HL-60/S4 treated with retinoic acid at 250 ng/mL for 4 days and 3 days (cell line): Measurements from ENCODE around the gene PHF24.

Experiments
- in situ Hi-C: fragments of 300-500 bp; cut with MboI; formaldehyde crosslinking; loops from 2 replicates; pipeline ENCODE4 v1.7.0; 2022; ENCODE audit warnings: low sequenced_read_pairs

Gene PHF24

DNA sequence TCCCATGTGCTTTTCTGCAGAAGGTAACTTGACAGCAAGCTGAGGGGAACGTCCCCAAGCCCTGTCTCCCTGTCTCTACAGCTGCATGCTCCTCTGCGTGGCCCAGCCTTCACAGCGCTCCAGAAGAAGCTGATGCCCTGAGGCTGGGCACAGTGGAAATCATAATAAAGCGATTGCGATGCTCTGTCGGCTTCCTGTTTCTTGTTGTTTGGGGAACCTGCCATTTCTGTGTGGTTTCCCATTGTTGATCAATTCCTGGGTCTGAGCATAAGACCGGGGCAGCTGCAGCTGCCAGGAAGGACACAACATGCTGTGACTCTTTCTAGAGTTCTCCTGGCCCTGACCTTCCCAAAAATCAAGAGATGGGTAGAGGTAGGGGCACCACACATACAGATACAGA lies 24.3 kb downstream of the PHF24 start:
- in situ Hi-C loops: no loop called here

DNA sequence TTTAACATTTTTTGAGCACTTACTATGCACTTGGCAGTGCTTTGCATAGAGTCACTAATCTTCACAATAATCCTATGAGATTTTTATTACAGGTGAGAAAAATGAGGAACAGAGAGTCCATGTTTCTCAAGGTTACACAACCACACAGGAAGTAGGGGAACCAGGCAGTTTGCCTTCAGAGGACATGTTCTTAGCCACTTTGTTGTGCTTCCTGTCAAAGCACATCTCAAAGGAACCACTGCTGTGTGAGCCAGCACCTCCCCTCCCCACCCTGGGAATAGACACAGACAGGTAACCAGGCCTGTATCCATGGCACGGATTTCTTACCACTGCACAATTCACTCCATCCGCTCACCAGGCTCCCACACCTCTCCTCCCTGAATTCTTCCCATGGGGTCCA lies 25.1 kb downstream of the PHF24 start:
- in situ Hi-C loops: no loop called here

DNA sequence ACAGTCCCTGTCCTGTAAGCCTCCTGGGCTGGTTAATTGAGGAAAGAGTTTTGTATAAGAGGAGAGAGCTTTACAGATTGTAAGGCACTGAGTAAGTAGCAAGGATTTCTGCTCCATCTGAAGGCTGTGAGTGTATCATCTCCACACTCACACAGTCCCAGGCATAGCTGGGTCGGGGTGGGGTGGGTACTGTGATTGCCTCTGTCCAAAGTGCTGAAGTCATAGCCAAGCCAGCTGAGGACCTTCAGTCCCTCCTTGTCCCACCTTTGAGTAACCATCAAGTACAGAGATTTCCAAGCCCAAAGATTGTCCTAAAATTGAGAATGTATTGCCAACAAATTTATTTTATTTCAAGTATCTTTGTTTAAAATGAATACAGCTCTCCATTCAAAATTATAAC lies 26.0 kb downstream of the PHF24 start:
- in situ Hi-C loops: no loop called here

DNA sequence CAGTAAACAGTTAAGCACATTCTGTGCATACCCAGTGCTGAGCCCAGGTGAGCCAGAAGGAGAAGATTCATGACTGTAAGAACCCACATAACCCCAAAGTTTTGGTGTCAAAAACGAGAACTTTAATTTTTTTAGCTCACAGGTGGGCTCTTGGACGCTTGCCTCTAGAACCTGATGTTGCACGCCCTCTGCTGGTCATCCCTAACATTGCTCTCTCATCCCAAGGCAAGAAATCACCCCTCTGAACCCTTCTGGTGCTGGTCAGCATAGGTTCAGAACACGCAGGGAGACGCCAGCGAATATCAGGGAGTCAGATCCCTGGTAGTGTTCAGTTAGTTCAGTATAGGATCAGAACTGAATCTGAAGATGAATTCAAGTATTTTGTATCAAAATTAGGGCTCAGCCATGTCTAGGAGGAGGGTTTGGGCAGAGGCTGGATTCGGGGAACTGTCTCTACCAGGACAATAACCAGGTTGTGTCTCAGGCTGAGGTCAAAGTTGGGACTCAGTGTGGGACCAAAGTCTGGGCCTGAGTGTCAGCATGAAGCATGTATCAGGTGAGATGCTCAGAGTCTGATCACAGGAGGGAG lies 27.3 kb downstream of the PHF24 start:
- in situ Hi-C loops: no loop called here

DNA sequence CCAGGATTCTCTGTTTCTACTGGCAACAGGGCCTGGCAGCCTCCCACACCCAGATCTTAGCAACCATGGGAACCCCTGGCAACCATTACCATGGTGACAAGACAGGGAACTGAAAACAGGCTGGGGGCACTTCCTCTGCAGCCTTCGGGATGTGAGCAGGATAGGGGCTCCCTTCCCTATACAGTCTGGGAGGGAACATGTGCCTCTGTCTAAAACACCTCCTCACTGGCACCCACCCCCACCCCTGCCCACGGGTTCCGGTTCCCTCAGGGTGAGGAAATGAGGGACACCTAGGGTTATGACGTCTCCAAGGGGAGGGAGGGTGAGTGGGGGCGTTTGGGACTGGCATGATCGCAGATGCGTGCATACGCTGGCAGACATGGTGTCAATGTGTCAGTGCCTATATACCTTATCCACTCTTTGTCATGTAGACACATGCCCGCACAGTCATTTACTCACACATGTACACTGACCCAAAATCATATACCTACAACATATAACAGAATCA lies 28.5 kb downstream of the PHF24 start:
- in situ Hi-C loops: no loop called here

DNA sequence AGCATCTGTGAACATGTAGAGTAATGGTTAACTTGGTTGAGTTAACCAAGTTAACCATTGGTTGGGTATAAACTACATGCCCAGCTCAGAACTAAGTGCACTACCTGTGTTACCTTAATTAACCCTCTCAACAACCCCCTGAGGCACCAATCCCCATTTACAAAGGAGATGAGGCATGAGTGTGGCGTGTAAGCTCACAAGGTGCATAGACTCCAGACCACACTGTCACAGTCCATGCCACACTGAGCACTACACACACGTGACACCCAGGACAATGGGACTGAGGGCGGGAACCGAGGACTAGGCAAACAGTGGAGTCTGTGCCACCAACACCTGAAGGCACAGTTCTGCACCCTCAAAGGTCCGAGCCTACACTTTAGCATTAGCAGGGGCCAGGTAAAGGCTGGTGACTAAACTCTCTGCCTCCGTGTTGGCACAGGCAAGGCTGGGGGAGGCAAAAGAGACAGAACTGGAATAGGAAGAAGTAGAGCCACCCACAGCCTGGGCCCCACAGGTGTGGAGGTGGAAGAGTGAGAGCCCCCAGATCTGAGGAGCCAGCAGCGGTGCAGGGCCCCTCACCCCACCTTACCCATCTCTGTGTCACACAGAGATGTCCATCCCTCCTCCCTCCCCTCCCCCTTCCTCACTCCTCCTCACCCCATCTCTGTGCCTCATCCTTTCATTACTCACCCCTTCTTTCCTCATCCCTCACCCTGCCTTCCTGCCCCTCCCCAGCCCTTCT lies 29.2 kb downstream of the PHF24 start:
- in situ Hi-C loops: no loop called here

DNA sequence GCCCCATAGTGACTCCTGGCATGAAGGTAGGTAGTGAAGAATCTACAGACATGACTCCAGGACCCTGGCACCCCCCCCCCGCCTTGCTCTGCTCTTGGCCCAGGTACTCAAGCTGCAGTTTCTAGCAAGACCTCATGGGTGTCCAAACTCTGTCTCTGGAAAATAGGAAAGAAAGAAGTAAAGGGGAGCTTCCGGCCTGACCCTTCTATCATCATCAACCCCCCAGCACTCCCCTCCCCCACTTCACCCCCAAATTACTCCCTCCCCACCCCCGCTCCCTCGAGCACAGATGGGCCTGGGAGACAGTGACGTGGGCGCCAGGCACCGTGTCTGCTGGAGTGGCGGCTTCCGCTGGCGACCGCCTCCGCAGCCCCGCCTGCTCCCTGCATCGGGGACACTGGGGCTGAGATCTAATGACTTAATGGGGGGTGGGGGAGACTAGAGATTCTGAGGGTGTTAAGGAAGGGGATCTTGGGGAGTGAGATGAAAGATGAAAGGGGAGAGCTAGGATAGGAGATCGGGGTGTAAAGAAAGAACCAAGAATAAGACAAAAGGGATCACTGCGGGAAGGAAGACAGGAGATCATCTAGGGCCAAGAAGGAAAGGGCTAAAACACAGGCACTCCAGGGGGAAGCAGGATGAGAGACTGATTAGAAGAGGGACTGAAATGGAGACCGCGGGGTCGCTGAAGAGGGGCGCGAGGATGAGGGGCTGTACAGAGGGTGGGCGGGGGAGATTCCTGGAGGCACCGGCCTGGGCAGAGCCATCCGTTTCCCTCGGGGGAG lies 30.3 kb downstream of the PHF24 start:
- in situ Hi-C loops: no loop called here

DNA sequence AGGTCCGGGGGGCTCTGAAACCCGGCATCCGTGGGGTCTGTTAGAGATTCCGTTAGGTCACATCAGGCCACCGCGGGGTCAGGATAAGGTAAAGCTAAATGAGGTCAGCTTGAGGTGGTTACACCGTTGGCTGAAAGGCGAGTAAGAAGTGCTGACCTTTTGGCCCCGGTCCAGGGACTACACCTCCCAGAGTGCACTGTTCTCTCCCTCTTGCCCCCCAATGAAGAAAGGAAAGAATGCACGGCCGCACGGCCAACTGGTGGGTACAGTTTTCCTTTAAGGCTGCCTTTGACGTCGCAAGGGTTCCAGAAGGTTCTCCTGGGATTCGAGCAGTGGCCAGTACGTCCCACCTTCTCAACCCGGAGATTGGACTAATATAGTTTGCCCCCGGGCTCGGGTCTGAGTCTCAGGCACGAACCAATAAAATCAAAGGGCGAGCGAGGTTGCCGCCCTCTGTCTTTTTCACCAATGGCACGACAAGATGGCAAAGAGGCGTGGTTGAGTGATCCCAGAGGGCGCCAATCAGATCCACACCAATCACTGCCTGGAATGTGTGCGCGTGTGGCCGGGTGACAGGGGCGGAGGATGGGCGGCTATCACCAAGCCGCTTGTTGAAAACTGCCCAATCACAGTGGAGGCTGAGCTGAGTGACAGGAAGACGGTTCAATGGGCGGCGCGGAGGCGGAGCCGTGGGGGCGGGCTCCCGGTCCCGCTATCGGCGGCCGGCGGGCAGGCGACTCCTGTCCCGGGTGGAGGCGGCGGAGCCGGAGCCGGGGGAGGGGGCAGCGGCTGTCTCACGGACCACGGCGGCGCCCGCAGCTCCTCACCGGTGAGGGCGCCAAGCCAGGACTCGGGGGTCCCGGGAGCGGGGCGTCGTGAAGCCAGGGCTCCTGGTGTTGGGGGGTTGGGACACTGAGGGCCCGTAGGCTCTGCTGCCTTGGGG lies 31.2 kb downstream of the PHF24 start, which contains the start of gene DNAJB5:
Gene DNAJB5, plus strand, starts transcription at position 743 of the 943 bp plus-strand sequence. CDS start 886 bp downstream, outside the sequence.
- in situ Hi-C loops: no loop called here

DNA sequence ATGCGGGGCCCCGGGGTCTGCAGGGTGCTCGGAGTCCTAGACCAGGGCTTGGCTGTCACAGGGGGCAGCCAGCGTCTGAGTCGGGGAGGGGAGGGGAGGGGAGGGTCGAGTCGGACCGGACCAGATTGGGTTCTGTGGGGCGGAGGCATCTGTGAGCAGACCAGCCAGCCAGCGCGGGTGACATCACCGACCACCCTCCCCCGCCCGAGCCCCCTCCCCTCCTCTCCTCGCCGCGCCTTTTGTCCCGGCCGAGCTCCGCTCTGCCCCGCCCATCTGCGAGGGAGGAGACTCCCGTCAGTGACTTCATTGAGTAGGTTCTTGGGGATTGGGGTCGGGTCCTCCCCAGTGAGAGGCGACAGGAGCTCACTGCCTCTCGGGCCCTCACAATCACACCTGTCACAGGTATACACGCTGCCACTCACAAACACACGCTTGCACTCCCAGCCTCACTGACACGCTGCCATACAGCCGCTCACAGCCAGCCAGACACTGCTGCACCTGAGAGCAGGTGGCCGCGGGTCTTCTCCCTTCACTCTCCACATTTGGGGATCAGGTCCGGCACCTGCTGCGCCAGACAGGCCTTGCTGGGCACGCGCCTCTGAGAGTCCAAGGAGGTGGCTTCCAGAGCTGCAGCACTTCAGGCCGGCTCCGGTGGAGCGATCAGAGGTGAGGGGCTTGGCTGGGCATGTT lies 32.0 kb downstream of the PHF24 start:
- in situ Hi-C loops: no loop called here

DNA sequence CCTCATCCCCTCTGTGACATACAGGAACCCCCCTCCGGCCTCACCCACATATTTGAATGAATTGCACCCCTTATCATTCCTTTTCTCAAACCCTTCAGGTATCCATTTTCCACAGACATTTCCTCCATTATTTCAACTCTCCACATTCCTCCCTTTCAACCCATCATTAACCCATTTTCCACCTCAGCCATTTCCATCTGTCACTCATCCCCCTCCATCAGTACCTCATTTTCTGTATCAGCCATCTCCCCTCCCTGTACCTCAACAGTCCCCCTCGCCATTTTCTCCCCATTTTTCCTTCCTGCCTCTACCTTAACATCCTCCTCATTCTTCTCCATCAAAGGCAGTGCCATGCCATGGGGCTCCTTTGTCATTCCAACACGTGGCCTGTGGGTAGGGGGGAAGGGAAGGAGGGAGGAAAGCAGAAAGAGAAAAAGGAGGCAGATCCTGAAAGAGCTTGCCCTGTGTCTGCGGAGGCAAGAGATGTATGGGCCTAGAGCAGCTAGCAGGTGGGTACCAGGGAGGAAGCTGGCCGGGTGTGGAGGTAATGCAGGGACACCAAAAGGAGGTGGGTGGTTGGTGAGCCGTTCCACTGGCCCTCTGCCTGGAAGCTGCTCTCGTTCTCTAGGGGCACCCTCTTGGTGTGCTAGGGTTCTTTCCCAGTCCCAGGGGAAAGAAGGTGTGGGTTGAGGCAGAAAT lies 33.0 kb downstream of the PHF24 start:
- in situ Hi-C loops: no loop called here

DNA sequence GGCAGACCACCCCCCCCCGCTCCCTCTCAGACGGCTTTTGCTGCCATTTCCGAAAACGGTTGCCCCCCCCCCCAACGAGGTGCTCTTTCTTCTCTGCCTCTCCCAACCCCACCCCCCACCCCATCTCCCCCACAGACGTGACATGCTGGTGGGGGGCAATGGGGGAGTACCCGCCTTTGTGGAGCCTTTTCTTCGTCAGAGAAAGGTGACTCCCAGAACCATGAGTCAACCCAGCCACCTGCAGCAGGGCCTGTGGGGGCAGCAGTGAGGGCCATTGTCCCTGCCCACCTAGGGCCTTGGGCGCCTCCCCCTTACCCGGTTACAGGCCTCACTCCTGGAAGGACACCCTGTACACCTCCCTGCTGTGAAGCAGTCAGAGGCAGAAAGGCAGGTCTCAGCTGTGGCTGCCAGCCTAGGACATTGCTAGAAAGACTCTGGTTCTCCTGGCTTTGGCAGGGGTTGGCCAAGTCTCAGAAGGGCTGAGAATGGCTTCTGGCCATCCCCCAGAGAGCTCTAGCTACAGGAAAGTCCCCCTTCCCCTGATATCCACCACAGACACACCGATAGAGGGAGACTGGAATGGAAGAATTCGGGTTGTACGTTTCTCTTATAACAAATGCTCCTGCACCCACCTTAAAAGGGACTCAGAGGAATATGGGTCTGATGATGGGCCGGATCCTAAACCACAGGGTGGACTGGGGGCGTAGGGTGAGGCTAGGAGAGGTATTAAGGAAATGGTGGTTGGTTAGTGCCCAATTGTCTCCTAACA lies 33.7 kb downstream of the PHF24 start:
- in situ Hi-C loops: no loop called here

DNA sequence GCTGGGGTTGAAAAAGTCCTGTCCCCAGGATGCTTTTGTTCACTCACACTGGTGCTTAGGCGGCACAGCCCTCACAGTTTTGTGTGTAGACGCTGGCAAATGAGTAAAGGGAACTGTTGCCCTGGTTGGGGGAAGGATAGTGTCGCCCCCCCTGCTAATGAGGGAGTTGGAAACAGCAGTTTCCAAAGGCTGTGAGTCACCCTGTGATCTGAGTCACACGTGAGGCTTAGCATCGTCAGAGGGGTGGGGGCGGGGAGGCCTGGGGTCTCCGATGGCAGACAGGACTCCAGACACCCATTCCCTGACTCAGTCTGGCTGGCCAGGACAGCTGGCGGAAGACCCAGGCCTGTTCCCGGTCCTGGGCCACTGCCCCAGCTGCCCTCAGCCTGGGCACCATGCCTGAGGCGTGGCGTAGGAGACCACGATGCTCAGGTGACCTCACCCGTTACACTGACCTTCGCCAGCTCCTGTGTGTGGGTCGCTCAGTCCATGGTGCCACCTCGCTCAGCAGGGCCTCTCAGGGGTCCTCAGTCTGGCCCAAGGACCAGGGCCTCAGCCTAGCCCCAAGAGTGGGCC lies 34.4 kb downstream of the PHF24 start:
- in situ Hi-C loops: no loop called here

DNA sequence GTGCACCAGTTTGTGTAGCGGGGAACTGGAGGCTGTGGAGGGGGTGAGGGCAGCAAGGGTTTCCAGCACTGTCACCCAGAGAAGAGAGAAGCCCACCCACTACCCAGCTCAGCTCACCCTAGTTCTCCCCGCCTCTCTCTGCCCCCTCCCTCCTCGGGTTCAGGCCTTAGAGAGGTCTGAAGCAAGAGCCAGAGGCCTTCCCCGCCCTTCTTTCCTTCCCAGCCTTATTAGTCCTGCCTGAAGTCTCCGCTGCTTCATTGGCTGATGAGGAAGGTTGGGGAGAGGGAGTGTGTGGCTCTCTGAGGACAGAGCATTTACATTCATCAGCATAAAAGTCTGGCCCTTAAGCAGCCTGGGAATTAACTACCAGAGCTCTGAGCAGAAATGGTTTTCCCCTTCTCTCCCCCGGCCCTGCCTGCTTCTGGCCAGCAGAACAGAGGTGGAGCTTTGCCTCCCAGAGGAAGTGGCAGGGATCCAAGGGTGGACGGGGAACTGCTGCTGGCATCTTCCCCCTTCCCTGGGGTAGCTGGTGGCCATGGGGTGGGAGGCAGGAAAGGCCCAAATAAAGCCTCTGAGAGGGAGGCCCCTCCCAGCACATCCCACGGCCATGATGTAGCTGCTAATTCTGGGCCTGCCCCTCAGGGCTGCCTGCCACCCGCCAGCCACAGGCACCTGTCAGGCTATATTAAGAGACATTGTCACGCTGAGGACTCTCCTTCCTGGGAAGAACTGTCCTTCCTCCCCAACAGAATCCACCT lies 35.6 kb downstream of the PHF24 start:
- in situ Hi-C loops: no loop called here

DNA sequence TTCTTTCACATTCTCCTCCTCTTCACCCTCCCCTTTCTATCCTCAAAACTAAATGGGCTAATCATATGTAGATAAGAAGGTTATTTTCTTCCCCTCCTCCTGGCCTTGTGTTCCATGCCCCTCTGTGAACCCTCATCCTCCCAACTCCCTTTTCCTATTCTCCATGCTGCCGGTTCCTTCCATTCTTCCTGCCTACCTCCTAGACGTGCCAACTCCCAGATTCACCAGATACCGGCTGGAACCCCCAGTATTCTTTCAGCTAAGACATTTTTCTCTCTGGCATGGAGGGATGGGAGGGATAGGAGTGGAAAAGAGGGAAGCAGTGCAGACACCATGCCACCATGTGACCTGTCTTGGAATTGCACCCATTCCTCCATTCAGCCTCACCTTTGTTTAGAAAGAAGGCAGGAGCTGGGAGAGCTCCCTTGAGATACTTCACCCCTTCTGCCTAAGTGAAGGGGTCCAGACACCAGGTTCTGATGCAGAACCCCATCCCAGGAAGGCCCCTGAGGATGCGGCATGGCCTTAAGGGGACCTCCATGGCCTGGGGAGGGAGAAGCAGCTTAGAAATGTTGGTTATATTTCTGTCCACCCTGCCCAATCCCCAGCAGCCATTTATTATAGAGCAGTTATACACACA lies 36.3 kb downstream of the PHF24 start:
- in situ Hi-C loops: no loop called here

DNA sequence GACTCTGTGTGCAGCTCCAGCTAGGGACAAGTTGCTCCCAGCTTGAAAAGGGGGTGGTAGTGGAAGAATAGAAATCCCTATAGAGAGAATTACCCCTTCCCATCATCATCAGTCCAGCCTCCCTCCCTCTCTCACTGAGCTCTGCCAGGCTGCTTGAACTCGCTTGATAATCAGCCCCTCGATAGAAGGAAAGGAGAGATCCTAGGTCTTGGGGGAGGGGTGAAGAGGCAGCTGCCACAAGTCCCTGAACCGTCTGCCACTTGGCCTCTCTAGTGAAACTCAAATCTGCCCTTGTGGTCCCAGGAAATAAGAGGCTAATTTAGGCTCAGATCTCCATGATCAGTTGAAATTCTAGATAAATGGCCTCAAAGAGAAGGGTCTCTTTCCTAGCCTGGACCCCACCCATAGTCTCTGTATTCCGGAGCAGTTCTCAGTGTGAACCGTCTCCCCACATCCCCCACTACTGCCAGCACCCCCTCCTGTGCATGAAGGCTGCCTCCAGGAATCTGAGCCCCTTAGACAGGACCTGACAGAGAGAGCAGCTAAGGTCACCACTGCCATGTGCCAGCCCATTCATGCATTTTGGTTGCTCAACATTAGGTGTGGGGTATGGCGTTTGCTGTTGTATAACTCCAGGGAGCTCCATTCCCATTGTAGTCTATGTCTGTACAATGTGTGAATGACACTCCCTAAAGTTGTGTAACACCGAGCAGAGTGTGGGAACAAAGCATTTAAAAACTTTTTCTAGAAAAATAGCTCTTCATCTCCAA lies 37.0 kb downstream of the PHF24 start:
- in situ Hi-C loops: no loop called here

DNA sequence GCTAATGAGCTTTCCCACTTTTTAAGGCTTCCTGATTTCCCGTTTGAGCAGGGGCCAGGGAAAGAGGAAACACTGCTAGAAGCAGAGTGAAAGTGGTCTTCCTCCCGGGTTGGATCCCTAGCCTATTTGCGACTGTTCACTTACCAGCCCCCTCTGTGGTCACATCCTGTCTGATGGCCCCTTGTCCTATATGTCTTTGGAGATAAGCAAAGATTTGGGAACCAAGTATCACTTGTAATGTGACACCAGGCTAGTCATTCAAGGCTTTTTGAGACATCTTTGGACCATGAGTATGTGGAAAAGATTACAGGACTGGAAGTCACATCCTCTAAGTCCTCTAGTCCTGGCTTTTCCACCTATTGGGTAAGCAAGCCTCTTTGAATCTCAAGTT lies 37.6 kb downstream of the PHF24 start:
- in situ Hi-C loops: no loop called here
